Hematopoietic multipotent progenitor cell treated with erythropoietin and hydrocortisone succinate and interleukin-3 and kit ligand, for 8 days (in vitro differentiated cells): ENCODE results near the gene ZKSCAN1.
"Not testable (repeated sequence)": the region's sequence is repeated elsewhere in the genome, so short reads cannot be mapped to it uniquely, and the experiment has no call there.

Source experiments
- DNase-seq: peaks from one replicate; pipeline ENCODE4 v3.0.0-alpha.2; 2015

Gene ZKSCAN1

DNA sequence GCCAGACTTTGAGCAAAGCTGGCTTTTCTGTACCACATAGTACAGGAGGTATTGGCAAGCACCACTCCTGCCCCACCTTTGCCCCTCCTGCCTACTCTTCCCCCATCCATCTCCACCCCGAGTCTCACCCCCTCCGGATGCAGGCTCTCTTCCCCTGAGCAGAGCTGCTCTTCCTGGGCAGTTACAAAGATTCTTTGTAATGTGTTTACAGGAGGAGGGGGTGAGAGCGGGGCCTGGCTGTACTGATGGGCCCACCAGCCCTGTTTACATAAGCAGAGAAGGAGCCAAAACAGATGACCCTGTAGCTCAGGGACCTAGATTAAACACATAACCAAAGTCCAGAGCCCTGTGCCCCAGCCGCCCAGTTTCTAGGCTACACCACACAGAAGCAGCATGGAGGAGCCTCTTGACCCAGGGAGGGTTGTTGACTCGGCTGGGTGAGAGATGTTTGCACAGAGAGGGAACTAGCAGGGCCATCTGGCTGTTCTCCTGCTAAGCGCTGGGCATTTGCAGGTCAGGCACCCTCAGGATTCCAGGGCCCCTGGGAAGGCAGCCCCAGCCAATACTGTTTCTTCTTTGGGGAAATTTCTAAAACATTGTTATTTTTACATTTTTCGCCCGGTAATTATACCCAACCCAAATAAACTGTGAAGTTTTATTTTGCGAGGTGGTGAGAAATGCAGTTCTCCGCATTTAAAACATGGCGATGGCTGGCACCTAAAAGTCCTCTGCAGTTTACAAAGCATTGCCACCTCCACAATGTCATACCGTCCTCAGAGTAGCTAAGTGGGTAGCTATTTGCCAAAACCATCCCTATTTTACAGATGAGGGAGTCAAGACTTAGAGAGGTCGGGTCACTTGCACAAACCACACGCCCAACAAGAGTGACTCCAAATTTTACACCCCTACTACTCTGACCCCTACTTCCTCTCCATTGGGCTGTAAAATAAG, 11.4 kb upstream of the ZKSCAN1 start:
- DNase-seq: no peak

GRCh38 chr7:100007887-100008286, 7.5 kb upstream of the ZKSCAN1 start:
- DNase-seq: no peak

GRCh38 chr7:100008525-100008924, 6.9 kb upstream of the ZKSCAN1 start:
- DNase-seq: no peak

- not testable (repeated sequence) for DNase-seq
Measured at GRCh38 chr7:100009952-100010351, 5.4 kb upstream of the ZKSCAN1 start.

GRCh38 chr7:100010901-100011300, 4.5 kb upstream of the ZKSCAN1 start:
- DNase-seq: no peak

- no peak for DNase-seq
Measured at GRCh38 chr7:100011516-100011915, 3.9 kb upstream of the ZKSCAN1 start.

GRCh38 chr7:100012385-100013327, 2.7 kb upstream of the ZKSCAN1 start:
- not testable (repeated sequence) for DNase-seq

DNA sequence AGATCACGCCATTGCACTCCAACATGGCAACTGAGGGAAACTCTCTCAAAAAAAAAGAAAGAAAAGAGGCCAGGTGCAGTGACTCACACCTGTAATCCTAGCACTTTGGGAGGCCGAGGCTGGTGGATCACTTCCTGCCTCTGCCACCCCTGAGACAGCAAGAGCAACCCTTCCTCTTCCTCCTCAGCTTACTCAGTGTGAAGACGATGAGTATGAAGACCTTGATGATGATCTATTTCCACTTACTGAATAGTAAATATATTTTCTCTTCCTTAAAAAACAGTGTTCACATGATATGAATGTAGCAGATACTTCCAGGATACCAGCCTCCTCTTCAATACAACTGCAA, 2.1 kb upstream of the ZKSCAN1 start:
- no peak for DNase-seq

GRCh38 chr7:100016215-100016901, 962 bp downstream of the ZKSCAN1 start:
- DNase-seq: no peak

DNA sequence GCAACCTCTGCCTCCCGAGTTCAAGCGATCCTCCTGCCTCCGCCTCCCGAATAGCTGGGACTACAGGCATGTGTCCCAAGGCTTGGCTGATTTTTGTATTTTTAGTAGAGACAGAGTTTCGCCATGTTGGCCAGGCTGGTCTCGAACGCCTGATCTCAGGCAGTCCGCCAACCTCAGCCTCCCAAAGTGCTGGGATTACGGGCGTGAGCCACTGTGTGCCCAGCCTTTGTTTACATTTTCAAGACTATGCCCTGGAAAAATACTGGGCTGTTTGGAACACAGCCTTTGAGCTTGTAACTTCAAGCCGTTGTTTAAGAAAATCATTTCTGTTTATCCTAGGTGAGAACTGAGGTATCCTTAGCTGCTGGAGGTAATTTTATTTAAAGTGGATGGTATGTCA, 1.9 kb downstream of the ZKSCAN1 start:
- no peak for DNase-seq

DNA sequence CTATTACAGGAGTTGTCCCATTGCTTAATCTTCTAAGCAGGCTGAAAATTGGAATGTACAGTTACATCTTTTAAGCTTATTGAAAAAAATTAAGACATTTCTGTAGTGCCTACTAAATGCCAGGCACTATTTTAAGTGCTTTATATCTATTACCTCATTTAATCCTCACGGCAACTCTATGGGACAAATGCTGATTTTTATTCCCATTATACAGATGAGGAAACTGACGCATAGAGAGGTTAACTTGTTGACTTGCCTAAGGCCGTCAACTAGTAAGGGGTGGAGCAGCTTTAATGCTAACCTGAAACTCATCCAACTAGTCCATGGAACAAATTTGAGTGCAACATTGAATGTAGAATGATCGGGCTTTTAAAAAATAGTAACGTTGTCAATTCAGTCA, 2.5 kb downstream of the ZKSCAN1 start:
- no peak for DNase-seq

- DNase-seq: no peak
Measured at GRCh38 chr7:100019908-100020307, 4.5 kb downstream of the ZKSCAN1 start.

- no peak for DNase-seq
Measured at GRCh38 chr7:100021297-100021696, 5.9 kb downstream of the ZKSCAN1 start.

DNA sequence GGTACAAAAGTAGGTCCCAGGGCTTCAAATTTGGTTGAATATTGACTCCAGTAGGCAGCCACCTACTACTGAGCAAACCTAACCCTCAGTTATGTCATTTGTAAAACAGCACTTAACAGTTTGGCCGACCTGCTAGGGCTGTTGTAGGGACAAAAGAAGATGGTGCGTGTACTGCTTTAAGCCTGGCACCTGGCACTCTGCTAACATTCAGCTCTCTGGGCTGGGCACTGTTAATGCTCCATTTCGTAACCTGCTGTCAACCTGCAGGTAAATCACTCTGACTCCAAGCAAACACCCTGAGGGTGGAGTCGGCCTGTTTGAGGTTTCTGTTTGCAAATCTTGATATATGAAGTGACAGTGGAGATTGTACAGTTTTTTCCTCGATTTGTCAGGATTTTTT, 7.2 kb downstream of the ZKSCAN1 start:
- DNase-seq: no peak

DNA sequence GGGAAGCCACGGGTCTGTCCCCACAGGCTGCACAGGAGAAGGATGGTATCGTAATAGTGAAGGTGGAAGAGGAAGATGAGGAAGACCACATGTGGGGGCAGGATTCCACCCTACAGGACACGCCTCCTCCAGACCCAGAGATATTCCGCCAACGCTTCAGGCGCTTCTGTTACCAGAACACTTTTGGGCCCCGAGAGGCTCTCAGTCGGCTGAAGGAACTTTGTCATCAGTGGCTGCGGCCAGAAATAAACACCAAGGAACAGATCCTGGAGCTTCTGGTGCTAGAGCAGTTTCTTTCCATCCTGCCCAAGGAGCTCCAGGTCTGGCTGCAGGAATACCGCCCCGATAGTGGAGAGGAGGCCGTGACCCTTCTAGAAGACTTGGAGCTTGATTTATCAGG, 8.1 kb downstream of the ZKSCAN1 start:
- DNase-seq: no peak

- no peak for DNase-seq
Measured at GRCh38 chr7:100024020-100024619, 8.7 kb downstream of the ZKSCAN1 start.

DNA sequence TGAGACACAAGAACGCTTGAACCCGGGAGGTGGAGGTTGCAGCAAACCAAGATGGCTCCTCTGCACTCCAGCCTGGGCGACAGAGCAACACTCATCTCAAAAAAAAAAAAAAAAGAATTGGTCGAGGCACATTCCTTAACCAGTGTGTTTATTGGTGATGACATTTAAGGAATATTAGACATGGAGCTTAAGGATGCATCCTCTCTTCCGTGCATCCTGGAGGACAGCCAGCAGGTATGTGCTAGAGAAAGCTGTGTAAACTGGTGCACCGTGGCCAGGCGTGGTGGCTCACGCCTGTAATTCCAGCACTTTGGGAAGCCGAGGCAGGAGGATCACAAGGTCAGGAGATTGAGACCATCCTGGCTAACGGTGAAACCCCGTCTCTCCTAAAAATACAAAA, 11.8 kb downstream of the ZKSCAN1 start:
- DNase-seq: no peak

DNA sequence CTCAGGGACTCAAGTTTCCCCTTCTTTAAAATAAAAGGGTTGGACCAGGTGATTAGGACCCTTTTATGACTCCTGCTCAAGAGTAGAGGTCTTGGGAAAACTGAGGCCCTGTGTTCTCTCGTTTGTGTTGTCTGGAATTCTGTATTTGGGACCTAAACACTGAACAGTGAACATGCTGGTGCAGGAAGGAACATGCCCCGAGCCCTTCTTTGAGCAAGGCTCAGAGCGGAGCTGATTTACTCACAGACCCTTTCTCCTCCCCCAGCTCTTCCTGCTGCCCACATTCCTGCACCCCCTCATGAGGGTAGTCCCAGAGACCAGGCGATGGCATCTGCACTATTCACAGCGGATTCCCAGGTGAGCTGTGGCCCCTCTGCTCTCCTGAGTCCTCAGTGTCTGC, 14.2 kb downstream of the ZKSCAN1 start:
- no peak for DNase-seq

GRCh38 chr7:100033526-100033925, 18.1 kb downstream of the ZKSCAN1 start:
- DNase-seq: no peak

DNA sequence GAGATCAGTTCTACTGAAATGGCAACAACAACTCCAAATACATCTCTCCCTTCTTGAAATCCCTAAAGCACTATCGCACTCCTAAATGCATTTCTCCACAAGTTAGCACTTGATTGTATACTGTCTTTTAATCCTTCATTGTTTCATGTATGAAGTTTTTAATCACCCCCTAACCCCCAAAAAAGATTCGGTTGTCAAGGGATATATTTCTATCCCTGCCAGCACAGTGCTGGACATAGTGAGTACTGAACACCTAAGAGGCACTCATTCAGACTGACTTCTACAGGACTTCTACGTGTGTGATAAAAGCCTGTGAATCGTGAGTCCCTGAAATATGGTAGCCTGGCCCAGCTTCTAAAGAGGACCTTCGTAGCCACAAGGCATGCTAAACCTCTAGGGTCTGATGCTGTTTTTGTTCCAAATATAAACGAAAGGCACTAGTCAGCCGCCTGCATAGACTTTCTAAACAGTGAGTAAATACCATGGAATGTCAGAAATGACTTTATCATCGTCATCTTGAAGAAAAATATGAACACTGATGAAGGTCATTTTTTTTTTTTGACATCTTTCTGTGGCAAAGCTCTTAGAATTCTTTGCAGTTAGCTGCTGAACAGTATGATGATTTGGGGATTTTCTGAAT, 19.6 kb downstream of the ZKSCAN1 start:
- no peak for DNase-seq

DNA sequence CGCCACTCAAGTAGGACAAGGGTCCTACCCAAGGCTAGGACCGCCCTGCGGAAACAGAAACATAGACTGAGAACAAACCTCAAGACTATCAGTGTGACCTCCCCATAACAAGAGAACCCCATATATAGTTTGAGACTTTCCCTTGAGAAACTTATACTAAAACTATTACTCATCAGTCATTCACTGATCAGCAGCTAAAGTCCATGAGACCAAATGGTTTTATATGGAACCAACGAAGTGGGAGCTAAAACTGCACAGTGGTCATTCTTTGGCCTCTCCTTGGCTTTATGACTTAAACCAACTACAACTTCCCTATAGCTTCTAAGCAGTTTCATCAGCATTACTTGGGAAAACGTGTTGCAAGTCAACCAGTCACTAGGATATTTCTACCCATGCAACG, 20.5 kb downstream of the ZKSCAN1 start:
- DNase-seq: no peak

- DNase-seq: no peak
Measured at GRCh38 chr7:100038326-100038725, 22.9 kb downstream of the ZKSCAN1 start.
